HepG2 (cell line): Measurements from ENCODE around the gene MROH2A. TPM values are rescaled to one million over a fixed set of nuclear protein-coding genes. Genes with fewer than 3 reads are reported as not detected.

Source experiments
- ARID2 ChIP-seq: sonication (generic); formaldehyde crosslinking; IDR thresholded peaks from 2 replicates; pipeline ENCODE4 v1.8.1; 2022; ENCODE audit warnings: mild to moderate bottlenecking, missing genetic modification reagents, borderline replicate concordance
- CCAR2 ChIP-seq: fragments of 200-400 bp; formaldehyde crosslinking; optimal IDR thresholded peaks from 2 replicates; pipeline ENCODE3; 2018; ENCODE audit warnings: low read depth, mild to moderate bottlenecking, low read length, moderate library complexity
- DNMT1 ChIP-seq: sonication (generic); formaldehyde crosslinking; IDR thresholded peaks from 2 replicates; pipeline ENCODE4 v1.5.1; 2020; ENCODE audit warnings: mild to moderate bottlenecking, missing genetic modification reagents
- ELF3 ChIP-seq: IDR thresholded peaks from 2 replicates; pipeline ENCODE4 v1.6.1; 2016; ENCODE audit warnings: missing genetic modification reagents, missing compliant biosample characterization
- HNF4G ChIP-seq, 2 experiments: sonication (generic) in 1 of 2; formaldehyde crosslinking in 1 of 2; IDR thresholded peaks; 2 replicates each; pipeline versions ENCODE4 v1.4.0 to v1.6.1; 2011 to 2020; ENCODE audit warnings: borderline replicate concordance in 2 of 2, low read depth in 2 of 2, mild to moderate bottlenecking in 2 of 2, low read length in 1 of 2, missing genetic modification reagents in 1 of 2, moderate library complexity in 1 of 2
- KAT7 ChIP-seq: IDR thresholded peaks from 2 replicates; pipeline ENCODE4 v1.6.1; 2018; ENCODE audit warnings: borderline replicate concordance, missing compliant biosample characterization
- KLF15 ChIP-seq: sonication (generic); formaldehyde crosslinking; IDR thresholded peaks from 2 replicates; pipeline ENCODE4 v1.8.1; 2023; ENCODE audit warnings: borderline replicate concordance, mild to moderate bottlenecking, inconsistent platforms, missing genetic modification reagents, mixed read lengths
- MBNL3 ChIP-seq: fragments of 250-450 bp; sonication (Bioruptor Pico); conservative IDR thresholded peaks from 2 replicates; pipeline ENCODE4 v1.8.0; 2022; ENCODE audit warnings: mild to moderate bottlenecking, inconsistent platforms
- NCOR1 ChIP-seq: fragments of 200-600 bp; sonication (generic); IDR thresholded peaks from 2 replicates; pipeline ENCODE4 v1.7.0; 2017; ENCODE audit warnings: antibody characterized with exemption, low read length, borderline replicate concordance
- PHF8 ChIP-seq: sonication (generic); formaldehyde crosslinking; IDR thresholded peaks from 2 replicates; pipeline ENCODE4 v1.5.0; 2020; ENCODE audit warnings: missing genetic modification reagents
- ZBTB20 ChIP-seq: sonication (generic); formaldehyde crosslinking; IDR thresholded peaks from 2 replicates; pipeline ENCODE4 v1.8.1; 2023; ENCODE audit warnings: missing genetic modification reagents, low read depth, mild to moderate bottlenecking, borderline replicate concordance
- ZMYM2 ChIP-seq: sonication (generic); formaldehyde crosslinking; IDR thresholded peaks from 2 replicates; pipeline ENCODE4 v1.8.0; 2022; ENCODE audit warnings: mild to moderate bottlenecking, missing genetic modification reagents
- ZMYM3 ChIP-seq: sonication (generic); formaldehyde crosslinking; IDR thresholded peaks from 2 replicates; pipeline ENCODE4 v1.5.1; 2020; ENCODE audit warnings: mild to moderate bottlenecking, missing genetic modification reagents
- ZNF446 ChIP-seq: sonication (generic); formaldehyde crosslinking; IDR thresholded peaks from 2 replicates; pipeline ENCODE4 v1.5.0; 2020; ENCODE audit warnings: mild to moderate bottlenecking, missing genetic modification reagents
- ZNF543 ChIP-seq: sonication (generic); formaldehyde crosslinking; IDR thresholded peaks from 2 replicates; pipeline ENCODE4 v1.4.0; 2020; ENCODE audit warnings: mild to moderate bottlenecking, missing genetic modification reagents
- ZNF614 ChIP-seq: IDR thresholded peaks from 2 replicates; pipeline ENCODE4 v1.6.1; 2018; ENCODE audit warnings: missing biosample characterization, missing genetic modification reagents, inconsistent platforms, borderline replicate concordance
- ZNF772 ChIP-seq: sonication (generic); formaldehyde crosslinking; IDR thresholded peaks from 2 replicates; pipeline ENCODE4 v1.5.0; 2020; ENCODE audit warnings: mild to moderate bottlenecking, missing genetic modification reagents
- ZNF782 ChIP-seq: sonication (generic); formaldehyde crosslinking; IDR thresholded peaks from 2 replicates; pipeline ENCODE4 v1.4.0; 2020; ENCODE audit warnings: missing genetic modification reagents, mild to moderate bottlenecking, borderline replicate concordance
- polyA plus RNA-seq, 8 experiments: library from polyadenylated mRNA; depleted of rRNA in 3 of 8; stranded (reverse) in 7 of 8; unstranded in 1 of 8; fragments of >200 nt; fragmentation: Illumina TruSeq in 4 of 8; extraction: Trizol in 4 of 8; gene quantifications; 2 replicates each; pipeline versions ENCODE4 v1.2.1 to v1.2.3, GENCODE V29; 2011 to 2016; ENCODE audit warnings: low read depth in 4 of 8, missing spikeins in 1 of 8, mixed read lengths in 1 of 8; ENCODE audit not compliant: insufficient read depth in 1 of 8
- total RNA-seq, 5 experiments: library from RNA; depleted of rRNA; stranded (reverse); fragments of >200 nt; fragmentation: Illumina TruSeq; extraction: Trizol; gene quantifications; 2 replicates each; pipeline ENCODE4 v1.2.3, GENCODE V29; 2016; ENCODE audit warnings: low read depth in 1 of 5
- TF ChIP-seq, protein P1 (sequence below): IDR thresholded peaks from 2 replicates; pipeline ENCODE4 v1.6.1; 2016
- TF ChIP-seq, protein P2 (sequence below): sonication (generic); formaldehyde crosslinking; IDR thresholded peaks from 2 replicates; pipeline ENCODE4 v1.4.0; 2020; ENCODE audit warnings: mild to moderate bottlenecking, missing genetic modification reagents
- TF ChIP-seq, protein P3 (sequence below): IDR thresholded peaks from 2 replicates; pipeline ENCODE4 v1.6.1; 2016; ENCODE audit warnings: low read depth, missing genetic modification reagents, missing compliant biosample characterization

MROH2A gene
- total and polyA plus RNA-seq, 2 of the 13 experiments (the other 11 are each of a cell fraction or from before 2014, with no cell fraction given): 0.03 to 0.04 TPM

DNA sequence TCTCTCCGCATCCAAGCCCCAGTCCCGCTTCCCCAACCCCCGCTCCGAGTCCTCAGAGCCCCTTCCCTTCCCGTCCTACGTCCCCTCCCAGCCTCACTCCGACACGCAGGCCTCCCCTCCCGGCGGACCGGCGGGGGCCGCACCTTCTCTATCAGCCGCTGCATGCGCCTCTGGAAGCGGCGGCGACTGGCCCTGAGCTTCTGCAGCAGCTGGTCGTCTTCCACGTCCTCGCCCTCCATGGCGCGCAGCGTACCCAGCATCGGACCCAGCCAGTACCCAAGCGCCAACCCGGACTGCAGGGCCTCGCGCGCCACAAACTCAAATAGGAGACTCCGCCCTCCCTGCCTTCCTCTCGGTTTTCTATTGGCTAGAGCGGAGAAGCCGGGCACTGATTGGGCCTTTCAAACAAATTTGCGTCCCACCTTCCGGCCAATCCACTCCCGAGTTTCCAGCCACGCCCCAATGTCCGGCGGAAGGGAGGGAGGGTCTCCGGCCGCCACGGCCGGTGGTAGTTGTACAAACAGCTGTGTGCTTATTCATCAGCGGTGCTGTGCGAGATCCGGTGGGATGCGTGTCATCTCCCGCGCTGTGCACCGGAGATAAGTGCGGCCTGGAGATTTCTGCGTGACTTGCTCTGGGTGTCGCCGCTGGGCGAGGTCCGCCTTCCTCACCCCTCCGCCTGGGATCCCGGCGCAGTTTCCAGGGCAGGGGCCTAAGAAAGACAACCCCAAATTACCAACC is 76.3 kb downstream of the MROH2A start, which contains the start of gene HJURP (continued):
- TF ChIP-seq NCOR1: peak; percentile 65; the same call in 1 of the 2 replicates
- no peak for TF ChIP-seq ZNF782 (CRISPR knock-in tag)
- TF ChIP-seq ZMYM3 (CRISPR knock-in tag): 0 out of 2 replicates have a peak, but pooled peaks have one; percentile 17
- TF ChIP-seq ARID2 (CRISPR knock-in tag): peak; percentile 96
- no peak for TF ChIP-seq HNF4G (IDR thresholded peaks at IDR 0.05; ENCODE audit: borderline replicate concordance, low read depth, low read length)
- TF ChIP-seq HNF4G (CRISPR knock-in tag; IDR thresholded peaks at IDR 0.05; ENCODE audit: borderline replicate concordance, low read depth): no peak
- peak; percentile 83 for TF ChIP-seq KAT7 (CRISPR knock-in tag)
- peak; percentile 72 for TF ChIP-seq ELF3 (CRISPR knock-in tag)
- TF ChIP-seq, protein P1, sequence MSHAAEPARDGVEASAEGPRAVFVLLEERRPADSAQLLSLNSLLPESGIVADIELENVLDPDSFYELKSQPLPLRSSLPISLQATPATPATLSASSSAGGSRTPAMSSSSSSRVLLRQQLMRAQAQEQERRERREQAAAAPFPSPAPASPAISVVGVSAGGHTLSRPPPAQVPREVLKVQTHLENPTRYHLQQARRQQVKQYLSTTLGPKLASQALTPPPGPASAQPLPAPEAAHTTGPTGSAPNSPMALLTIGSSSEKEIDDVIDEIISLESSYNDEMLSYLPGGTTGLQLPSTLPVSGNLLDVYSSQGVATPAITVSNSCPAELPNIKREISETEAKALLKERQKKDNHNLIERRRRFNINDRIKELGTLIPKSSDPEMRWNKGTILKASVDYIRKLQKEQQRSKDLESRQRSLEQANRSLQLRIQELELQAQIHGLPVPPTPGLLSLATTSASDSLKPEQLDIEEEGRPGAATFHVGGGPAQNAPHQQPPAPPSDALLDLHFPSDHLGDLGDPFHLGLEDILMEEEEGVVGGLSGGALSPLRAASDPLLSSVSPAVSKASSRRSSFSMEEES (CRISPR knock-in tag): peak; percentile 24; the same call in 1 of the 2 replicates
- TF ChIP-seq ZNF543: no peak
- peak; percentile 81; the same call in 1 of the 2 replicates for TF ChIP-seq KLF15 (CRISPR knock-in tag)
- no peak for TF ChIP-seq MBNL3 (CRISPR knock-in tag)
- 0 out of 2 replicates have a peak, but pooled peaks have one; percentile 43 for TF ChIP-seq ZBTB20 (CRISPR knock-in tag)
- peak; percentile 95 for TF ChIP-seq PHF8
- TF ChIP-seq ZNF772 (CRISPR knock-in tag): peak; percentile 88
- peak; percentile 64; the same call in 1 of the 2 replicates for TF ChIP-seq ZNF614 (CRISPR knock-in tag)
- peak; percentile 84; the same call in 1 of the 2 replicates for TF ChIP-seq DNMT1
- TF ChIP-seq, protein P2, sequence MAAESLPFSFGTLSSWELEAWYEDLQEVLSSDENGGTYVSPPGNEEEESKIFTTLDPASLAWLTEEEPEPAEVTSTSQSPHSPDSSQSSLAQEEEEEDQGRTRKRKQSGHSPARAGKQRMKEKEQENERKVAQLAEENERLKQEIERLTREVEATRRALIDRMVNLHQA: no peak
- TF ChIP-seq, protein P3, sequence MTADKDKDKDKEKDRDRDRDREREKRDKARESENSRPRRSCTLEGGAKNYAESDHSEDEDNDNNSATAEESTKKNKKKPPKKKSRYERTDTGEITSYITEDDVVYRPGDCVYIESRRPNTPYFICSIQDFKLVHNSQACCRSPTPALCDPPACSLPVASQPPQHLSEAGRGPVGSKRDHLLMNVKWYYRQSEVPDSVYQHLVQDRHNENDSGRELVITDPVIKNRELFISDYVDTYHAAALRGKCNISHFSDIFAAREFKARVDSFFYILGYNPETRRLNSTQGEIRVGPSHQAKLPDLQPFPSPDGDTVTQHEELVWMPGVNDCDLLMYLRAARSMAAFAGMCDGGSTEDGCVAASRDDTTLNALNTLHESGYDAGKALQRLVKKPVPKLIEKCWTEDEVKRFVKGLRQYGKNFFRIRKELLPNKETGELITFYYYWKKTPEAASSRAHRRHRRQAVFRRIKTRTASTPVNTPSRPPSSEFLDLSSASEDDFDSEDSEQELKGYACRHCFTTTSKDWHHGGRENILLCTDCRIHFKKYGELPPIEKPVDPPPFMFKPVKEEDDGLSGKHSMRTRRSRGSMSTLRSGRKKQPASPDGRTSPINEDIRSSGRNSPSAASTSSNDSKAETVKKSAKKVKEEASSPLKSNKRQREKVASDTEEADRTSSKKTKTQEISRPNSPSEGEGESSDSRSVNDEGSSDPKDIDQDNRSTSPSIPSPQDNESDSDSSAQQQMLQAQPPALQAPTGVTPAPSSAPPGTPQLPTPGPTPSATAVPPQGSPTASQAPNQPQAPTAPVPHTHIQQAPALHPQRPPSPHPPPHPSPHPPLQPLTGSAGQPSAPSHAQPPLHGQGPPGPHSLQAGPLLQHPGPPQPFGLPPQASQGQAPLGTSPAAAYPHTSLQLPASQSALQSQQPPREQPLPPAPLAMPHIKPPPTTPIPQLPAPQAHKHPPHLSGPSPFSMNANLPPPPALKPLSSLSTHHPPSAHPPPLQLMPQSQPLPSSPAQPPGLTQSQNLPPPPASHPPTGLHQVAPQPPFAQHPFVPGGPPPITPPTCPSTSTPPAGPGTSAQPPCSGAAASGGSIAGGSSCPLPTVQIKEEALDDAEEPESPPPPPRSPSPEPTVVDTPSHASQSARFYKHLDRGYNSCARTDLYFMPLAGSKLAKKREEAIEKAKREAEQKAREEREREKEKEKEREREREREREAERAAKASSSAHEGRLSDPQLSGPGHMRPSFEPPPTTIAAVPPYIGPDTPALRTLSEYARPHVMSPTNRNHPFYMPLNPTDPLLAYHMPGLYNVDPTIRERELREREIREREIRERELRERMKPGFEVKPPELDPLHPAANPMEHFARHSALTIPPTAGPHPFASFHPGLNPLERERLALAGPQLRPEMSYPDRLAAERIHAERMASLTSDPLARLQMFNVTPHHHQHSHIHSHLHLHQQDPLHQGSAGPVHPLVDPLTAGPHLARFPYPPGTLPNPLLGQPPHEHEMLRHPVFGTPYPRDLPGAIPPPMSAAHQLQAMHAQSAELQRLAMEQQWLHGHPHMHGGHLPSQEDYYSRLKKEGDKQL (CRISPR knock-in tag): no peak
- TF ChIP-seq ZNF446: peak; percentile 36
- no peak for TF ChIP-seq CCAR2
- TF ChIP-seq ZMYM2: peak; percentile 89
